Measurements from ENCODE around the gene PRRX2.
"Not testable (repeated sequence)": the region's sequence is repeated elsewhere in the genome, so short reads cannot be mapped to it uniquely, and the experiment has no call there.

Gene PRRX2

DNA sequence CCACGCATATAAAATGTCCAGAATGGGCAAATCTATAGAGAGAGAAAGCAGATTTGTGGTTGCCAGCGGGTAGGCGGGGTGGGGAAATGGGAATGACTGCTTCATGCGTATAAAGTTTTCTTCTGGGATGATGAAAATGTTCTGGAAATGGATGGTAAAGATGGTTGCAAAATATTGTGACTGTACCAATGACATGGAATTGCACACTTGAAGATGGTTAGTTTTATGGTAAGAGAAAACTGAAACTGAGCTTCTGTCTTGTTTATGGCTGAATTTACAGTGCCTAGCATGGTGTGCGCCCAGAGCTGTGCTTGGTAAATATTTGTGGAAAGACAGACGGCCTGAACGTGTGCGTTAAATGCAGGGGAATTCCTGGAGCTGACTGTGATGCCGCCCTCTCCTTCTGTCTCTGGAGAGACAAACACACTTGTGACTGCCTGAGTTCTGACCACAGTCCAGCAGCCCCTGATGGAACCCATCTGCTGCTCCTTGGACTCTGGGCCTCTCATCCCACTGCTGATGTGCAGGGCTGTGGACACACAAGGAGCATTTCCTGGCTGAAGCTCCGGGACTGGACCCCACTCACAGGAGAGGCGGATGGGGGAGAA, 96.0 kb downstream of the PRRX2 start:
- H3K27ac ChIP-seq (ENCODE audit: low read length) = no peak overlapping the region

GRCh38 chr9:129761901-129762369, 96.5 kb downstream of the PRRX2 start:
- Histone ChIP-seq H3K4me1 (ENCODE audit: insufficient read depth, low read length) (no peaks in the 10 kb centered on the region), H3K4me3 (ENCODE audit: low read length) (no peak overlapping the region), H3K27ac (ENCODE audit: low read length) (no peak overlapping the region), H3K9ac (ENCODE audit: low read depth, low read length) (no peak overlapping the region), H3K27me3 (ENCODE audit: insufficient read depth, low read length) (no peaks in the 10 kb centered on the region), H3K36me3 (ENCODE audit: insufficient read depth, low read depth, low read length) (no peaks in the 10 kb centered on the region), H3K9me3 (ENCODE audit: insufficient read depth, low read depth, low read length) (no peaks in the 10 kb centered on the region)

More for the DNA sequence above, 96.0 kb downstream of the PRRX2 start:
- Histone ChIP-seq H3K36me3 (ENCODE audit: insufficient read depth, low read depth, low read length) (no peaks in the 10 kb centered on the region), H3K27me3 (ENCODE audit: insufficient read depth, low read length) (no peaks in the 10 kb centered on the region), H3K9me3 (ENCODE audit: insufficient read depth, low read depth, low read length) (no peaks in the 10 kb centered on the region), H3K9ac (ENCODE audit: low read depth, low read length) (no peak overlapping the region), H3K4me1 (ENCODE audit: insufficient read depth, low read length) (no peaks in the 10 kb centered on the region), H3K4me3 (ENCODE audit: low read length) (no peak overlapping the region)

DNA sequence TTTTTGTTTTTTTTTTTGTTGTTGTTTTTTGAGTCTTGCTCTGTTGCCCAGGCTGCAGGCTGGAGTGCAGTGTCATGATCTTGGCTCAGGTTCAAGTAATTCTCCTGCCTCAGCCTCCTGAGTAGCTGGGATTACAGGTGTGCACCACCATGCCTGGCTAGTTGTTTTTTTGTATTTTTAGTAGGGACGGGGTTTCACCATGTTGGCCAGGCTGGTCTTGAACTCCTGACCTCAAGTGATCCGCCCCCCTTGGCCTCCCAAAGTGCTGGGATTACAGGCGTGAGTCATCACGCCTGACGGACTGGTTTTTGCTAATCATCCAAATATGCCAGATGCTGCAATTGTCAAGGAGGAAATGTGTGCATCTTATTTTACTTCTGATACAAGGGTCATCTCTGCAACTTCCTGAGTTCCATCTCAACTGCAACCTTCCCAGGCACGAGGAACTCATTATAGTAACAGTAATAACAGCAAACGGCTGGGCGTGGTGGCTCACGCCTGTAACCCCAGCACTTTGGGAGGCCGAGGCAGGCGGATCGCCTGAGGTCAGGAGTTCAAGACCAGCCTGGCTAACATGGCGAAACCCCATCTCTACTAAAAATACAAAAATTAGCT, 97.0 kb downstream of the PRRX2 start:
- not testable (repeated sequence) for H3K4me3 ChIP-seq (ENCODE audit: low read length); H3K9me3 ChIP-seq (ENCODE audit: insufficient read depth, low read depth, low read length); H3K27ac ChIP-seq (ENCODE audit: low read length); H3K4me1 ChIP-seq (ENCODE audit: insufficient read depth, low read length); H3K27me3 ChIP-seq (ENCODE audit: insufficient read depth, low read length); H3K36me3 ChIP-seq (ENCODE audit: insufficient read depth, low read depth, low read length); H3K9ac ChIP-seq (ENCODE audit: low read depth, low read length)

DNA sequence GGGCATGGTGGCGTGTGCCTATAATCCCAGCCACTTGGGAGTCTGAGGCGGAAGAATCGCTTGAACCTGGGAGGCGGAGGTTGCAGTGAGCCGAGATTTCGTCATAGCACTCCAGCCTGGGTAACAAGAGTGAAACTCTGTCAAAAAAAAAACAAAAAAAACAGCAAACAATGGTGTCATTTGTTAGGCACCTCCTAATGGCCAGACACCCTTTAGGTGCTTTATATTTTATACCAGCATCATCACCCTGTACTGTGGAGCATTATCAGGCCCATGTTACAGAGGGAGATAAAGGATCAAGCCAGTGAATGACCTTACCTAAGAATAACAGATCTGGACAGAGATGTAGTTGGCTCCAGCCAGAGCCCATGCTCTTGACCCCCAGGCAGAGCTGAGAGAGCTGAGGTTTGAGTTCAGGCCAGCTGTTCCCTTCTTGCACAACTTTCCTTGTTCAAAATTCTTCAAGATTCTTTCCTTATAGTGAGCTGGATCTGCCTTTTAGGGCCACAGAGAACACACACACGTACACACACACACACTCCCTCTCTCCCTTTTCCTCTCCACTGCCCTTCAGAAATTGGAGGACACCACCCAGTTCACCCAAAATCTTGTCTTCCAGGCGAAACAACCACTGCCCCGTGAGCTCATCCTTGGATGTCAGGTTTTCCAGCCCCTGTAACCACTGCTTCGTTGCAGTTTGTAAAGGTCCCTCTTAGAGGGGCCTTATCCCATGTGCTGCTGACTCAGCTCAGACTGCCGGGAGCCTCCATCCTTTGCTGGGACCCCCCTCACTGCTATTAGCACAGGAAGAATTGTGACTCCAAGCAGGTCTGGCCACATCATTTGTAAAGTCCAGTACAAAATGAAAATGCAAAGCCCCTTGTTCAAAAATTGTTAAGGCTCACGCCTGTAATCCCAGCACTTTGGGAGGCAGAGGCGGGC, 97.8 kb downstream of the PRRX2 start:
- H3K36me3 ChIP-seq (ENCODE audit: insufficient read depth, low read depth, low read length) = no peaks in the 10 kb centered on the region
- no peak overlapping the region for H3K9ac ChIP-seq (ENCODE audit: low read depth, low read length)
- H3K9me3 ChIP-seq (ENCODE audit: insufficient read depth, low read depth, low read length) = no peaks in the 10 kb centered on the region
- H3K4me3 ChIP-seq (ENCODE audit: low read length) = no peak overlapping the region
- H3K27ac ChIP-seq (ENCODE audit: low read length) = no peak overlapping the region
- no peaks in the 10 kb centered on the region for H3K27me3 ChIP-seq (ENCODE audit: insufficient read depth, low read length)
- H3K4me1 ChIP-seq (ENCODE audit: insufficient read depth, low read length) = no peaks in the 10 kb centered on the region

DNA sequence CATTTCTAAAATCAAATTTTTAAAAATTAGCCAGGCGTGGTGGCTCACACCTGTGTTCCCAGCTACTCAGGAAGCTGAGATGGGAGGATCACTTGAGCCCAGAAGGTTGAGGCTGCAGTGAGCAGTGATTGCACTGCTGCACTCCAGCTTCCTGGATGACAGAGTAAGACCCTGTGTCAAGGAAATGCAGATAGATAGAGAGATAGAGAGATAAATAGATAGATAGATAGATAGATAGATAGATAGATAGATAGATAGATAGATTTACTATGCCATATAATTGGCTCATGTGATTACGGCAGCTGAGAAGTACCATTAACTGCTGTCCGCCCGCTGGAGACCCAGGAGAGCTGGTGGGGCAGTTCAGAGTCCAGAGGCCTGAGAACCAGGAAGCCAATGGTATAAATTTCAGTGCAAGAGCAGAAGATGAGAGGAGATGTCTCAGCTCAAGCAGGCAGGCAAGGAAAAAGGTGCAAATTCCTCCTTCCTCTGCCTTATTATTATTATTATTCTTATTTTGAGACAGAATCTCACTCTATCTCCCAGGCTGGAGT, 100.4 kb downstream of the PRRX2 start:
- Histone ChIP-seq H3K9ac (ENCODE audit: low read depth, low read length) (no peak overlapping the region), H3K4me1 (ENCODE audit: insufficient read depth, low read length) (no peaks in the 10 kb centered on the region), H3K27me3 (ENCODE audit: insufficient read depth, low read length) (no peaks in the 10 kb centered on the region), H3K36me3 (ENCODE audit: insufficient read depth, low read depth, low read length) (no peaks in the 10 kb centered on the region), H3K4me3 (ENCODE audit: low read length) (no peak overlapping the region), H3K9me3 (ENCODE audit: insufficient read depth, low read depth, low read length) (no peaks in the 10 kb centered on the region), H3K27ac (ENCODE audit: low read length) (no peak overlapping the region)

DNA sequence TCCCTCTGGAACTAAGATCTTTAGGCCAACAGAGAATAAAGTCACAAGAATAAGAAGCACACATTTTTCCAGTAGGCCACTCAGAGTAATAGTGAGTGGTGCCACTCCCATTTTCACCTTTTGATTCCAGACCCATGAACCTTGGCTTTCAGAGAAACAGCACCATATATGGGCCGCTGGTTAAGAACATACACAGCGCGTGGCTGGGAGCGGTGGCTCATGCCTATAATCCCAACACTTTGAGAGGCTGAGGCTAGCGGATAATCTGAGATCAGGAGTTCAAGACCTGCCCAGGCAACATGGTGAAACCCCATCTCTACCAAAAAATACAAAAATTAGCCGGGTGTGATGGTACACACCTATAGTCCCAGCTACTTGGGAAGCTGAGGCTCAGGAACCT, 103.0 kb downstream of the PRRX2 start:
- Histone ChIP-seq H3K9me3 (ENCODE audit: insufficient read depth, low read depth, low read length) (no peaks in the 10 kb centered on the region), H3K9ac (ENCODE audit: low read depth, low read length) (no peak overlapping the region), H3K27ac (ENCODE audit: low read length) (no peak overlapping the region), H3K4me1 (ENCODE audit: insufficient read depth, low read length) (no peaks in the 10 kb centered on the region), H3K36me3 (ENCODE audit: insufficient read depth, low read depth, low read length) (no peaks in the 10 kb centered on the region), H3K4me3 (ENCODE audit: low read length) (no peak overlapping the region), H3K27me3 (ENCODE audit: insufficient read depth, low read length) (no peaks in the 10 kb centered on the region)

DNA sequence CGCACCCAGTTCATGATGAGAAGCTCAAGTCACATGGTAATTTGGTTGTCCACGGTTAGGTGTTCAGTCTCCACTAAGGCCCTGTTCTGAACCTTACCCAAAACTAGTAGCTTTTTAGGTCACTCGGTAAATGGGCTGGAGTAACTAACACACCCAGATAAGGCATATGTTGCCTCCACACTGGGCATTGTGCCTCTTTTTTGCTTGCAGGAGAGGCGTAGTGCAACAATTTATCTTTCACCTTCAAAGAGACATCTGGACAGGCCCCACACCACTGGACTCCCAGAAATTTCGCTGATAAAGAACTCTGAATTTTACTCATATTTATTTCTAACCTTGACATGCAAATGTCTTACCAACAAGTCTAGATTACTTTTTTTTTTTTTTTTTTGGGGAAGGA, 104.2 kb downstream of the PRRX2 start:
- no peak overlapping the region for H3K4me3 ChIP-seq (ENCODE audit: low read length)
- no peak overlapping the region for H3K9ac ChIP-seq (ENCODE audit: low read depth, low read length)
- H3K27ac ChIP-seq (ENCODE audit: low read length) = no peak overlapping the region
- H3K9me3 ChIP-seq (ENCODE audit: insufficient read depth, low read depth, low read length) = no peaks in the 10 kb centered on the region
- H3K36me3 ChIP-seq (ENCODE audit: insufficient read depth, low read depth, low read length) = no peaks in the 10 kb centered on the region
- no peaks in the 10 kb centered on the region for H3K27me3 ChIP-seq (ENCODE audit: insufficient read depth, low read length)
- no peaks in the 10 kb centered on the region for H3K4me1 ChIP-seq (ENCODE audit: insufficient read depth, low read length)

GRCh38 chr9:129770741-129771140, 105.3 kb downstream of the PRRX2 start:
- no peaks in the 10 kb centered on the region for H3K9me3 ChIP-seq (ENCODE audit: insufficient read depth, low read depth, low read length)
- H3K4me3 ChIP-seq (ENCODE audit: low read length) = no peak overlapping the region
- H3K36me3 ChIP-seq (ENCODE audit: insufficient read depth, low read depth, low read length) = no peaks in the 10 kb centered on the region
- no peak overlapping the region for H3K9ac ChIP-seq (ENCODE audit: low read depth, low read length)
- no peak overlapping the region for H3K27ac ChIP-seq (ENCODE audit: low read length)
- no peaks in the 10 kb centered on the region for H3K4me1 ChIP-seq (ENCODE audit: insufficient read depth, low read length)
- no peaks in the 10 kb centered on the region for H3K27me3 ChIP-seq (ENCODE audit: insufficient read depth, low read length)

Data from iPS-20b (cell line).